Neural crest cell (in vitro differentiated cells): ENCODE data around the gene DHRS1. TPM values are rescaled to one million over a fixed set of nuclear protein-coding genes. Genes with fewer than 3 reads are reported as not detected.

Experiments
- DNase-seq: peaks from one replicate; pipeline ENCODE4 v3.0.0; 2021; ENCODE audit warnings: low read depth, mixed read lengths, low spot score
- H3K27ac Mint-ChIP-seq: one replicate; pipeline ENCODE4 v1.8.0; 2021; ENCODE audit warnings: mild to moderate bottlenecking, mixed read lengths; ENCODE audit not compliant: unreplicated experiment
- H3K27me3 Mint-ChIP-seq: 2 replicates; pipeline ENCODE4 v1.8.0; 2021; ENCODE audit warnings: low read depth, mild to moderate bottlenecking, mixed read lengths
- H3K36me3 Mint-ChIP-seq: 2 replicates; pipeline ENCODE4 v1.8.0; 2021; ENCODE audit warnings: low read depth, mild to moderate bottlenecking, mixed read lengths
- H3K4me1 Mint-ChIP-seq: 2 replicates; pipeline ENCODE4 v1.8.0; 2021; ENCODE audit warnings: mixed read lengths
- H3K4me3 Mint-ChIP-seq: one replicate; pipeline ENCODE4 v1.8.0; 2021; ENCODE audit warnings: mild to moderate bottlenecking, mixed read lengths
- H3K9me3 Mint-ChIP-seq: 2 replicates; pipeline ENCODE4 v1.8.0; 2021; ENCODE audit warnings: mixed read lengths
- CTCF ChIP-seq: fragments of 200-600 bp; sonication (generic); conservative IDR thresholded peaks from 2 replicates; pipeline ENCODE4 v1.5.0; 2021; ENCODE audit warnings: antibody characterized with exemption, mild to moderate bottlenecking
- total RNA-seq: library from RNA; stranded (reverse); gene quantifications from 2 replicates; pipeline ENCODE4 v1.2.1, GENCODE V29; 2021

The DHRS1 gene
- total RNA-seq, 1 donor from 2014 or later = 17.2 TPM

DNA sequence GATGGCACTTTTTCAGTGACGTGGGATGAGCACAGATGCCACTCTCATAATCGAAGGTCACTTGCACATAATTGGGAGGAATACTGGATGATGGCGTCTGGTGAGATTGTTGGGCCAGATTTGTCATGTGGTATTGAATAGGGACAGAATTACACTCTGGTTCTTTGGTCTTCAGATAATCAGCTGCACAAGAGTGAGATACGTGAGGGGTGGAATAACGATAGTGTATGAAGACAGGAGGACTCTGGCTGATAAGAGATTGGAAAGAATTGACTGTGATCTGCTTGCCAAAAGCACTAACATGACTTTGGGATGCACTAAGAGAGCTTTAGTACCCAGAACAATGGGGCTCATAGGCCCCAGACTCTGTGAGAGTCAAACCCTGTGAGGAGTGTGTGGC is 21.2 kb downstream of the DHRS1 start:
- no peak for TF ChIP-seq CTCF
- H3K27ac Mint-ChIP-seq = peak overlapping the region; percentile 10
- H3K27me3 Mint-ChIP-seq = no peaks in the 10 kb centered on the region
- DNase-seq = no peak
- no peaks in the 10 kb centered on the region for H3K4me1 Mint-ChIP-seq
- H3K4me3 Mint-ChIP-seq = no peak overlapping the region
- no peaks in the 10 kb centered on the region for H3K9me3 Mint-ChIP-seq
- no peaks in the 10 kb centered on the region for H3K36me3 Mint-ChIP-seq

- peaks cover under 1% of the 10 kb centered on the region for H3K4me1 Mint-ChIP-seq
- no peak for TF ChIP-seq CTCF
- no peak for DNase-seq
These were observed 21.8 kb downstream of the DHRS1 start for GRCh38 chr14:24277606-24278321.

GRCh38 chr14:24277071-24277470 is 22.5 kb downstream of the DHRS1 start:
- DNase-seq = no peak
- no peak for TF ChIP-seq CTCF
- Mint-ChIP-seq H3K4me1 (peaks cover 8% of the 10 kb centered on the region), H3K27me3 (no peaks in the 10 kb centered on the region), H3K9me3 (no peaks in the 10 kb centered on the region), H3K4me3 (no peak overlapping the region), H3K36me3 (no peaks in the 10 kb centered on the region), H3K27ac (no peak overlapping the region)

More at GRCh38 chr14:24277606-24278321, 21.8 kb downstream of the DHRS1 start:
- no peaks in the 10 kb centered on the region for H3K36me3 Mint-ChIP-seq
- H3K4me3 Mint-ChIP-seq = no peak overlapping the region
- no peaks in the 10 kb centered on the region for H3K9me3 Mint-ChIP-seq
- H3K27me3 Mint-ChIP-seq = no peaks in the 10 kb centered on the region
- H3K27ac Mint-ChIP-seq = no peak overlapping the region

DNA sequence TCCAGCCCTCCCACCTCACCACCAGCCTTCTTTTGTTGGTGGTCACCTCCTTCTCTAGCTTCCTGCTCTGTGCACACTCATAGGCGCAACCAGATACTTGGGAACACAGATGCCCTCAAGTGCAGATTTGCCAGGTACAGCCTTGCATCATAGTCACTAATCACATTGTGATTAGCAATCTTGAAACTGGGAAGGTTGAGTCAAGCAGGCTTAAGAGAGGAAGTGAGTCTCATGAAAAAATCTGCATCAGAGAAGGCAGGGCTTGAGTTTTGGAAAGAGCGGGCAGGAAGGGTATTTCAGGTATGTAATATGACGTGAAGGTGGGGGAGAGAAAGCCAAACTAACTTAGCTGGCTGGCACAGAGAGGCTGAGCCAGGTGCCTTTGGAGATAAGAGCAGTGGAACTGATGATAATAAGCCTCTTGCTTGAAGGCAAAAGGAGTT is 25.5 kb downstream of the DHRS1 start:
- Mint-ChIP-seq H3K9me3 (no peaks in the 10 kb centered on the region), H3K36me3 (no peaks in the 10 kb centered on the region), H3K4me1 (peaks cover 18% of the 10 kb centered on the region), H3K27me3 (no peaks in the 10 kb centered on the region), H3K27ac (no peak overlapping the region), H3K4me3 (peak overlapping the region; percentile 69)
- no peak for TF ChIP-seq CTCF
- DNase-seq = no peak

DNA sequence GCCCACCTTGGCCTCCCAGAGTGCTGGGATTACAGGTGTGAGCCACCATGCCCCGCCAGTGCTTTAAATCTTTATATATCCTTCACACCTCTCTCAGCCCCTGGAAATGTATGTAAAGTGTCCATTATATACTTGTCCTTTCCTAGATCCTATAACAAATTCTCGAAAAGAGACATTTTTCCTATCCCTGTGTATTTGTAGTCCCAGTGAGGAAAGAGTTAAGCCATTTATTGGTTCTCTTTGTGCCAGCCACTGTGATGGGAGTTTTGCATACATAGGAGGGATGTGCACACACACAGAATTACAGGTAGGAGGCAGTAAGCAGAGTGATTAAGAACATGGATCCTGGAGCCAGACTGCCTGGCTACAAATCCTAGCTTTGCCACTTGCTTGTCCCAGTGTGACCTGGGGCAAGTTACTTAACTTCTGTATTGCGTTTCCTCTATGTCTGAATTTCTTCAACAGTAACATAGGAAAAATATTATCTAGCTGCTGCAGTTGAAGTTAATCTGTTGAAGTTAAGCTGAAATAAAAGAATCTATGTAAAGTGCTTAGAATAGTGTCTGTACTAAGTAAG is 26.1 kb downstream of the DHRS1 start:
- H3K36me3 Mint-ChIP-seq = no peaks in the 10 kb centered on the region
- H3K27me3 Mint-ChIP-seq = no peaks in the 10 kb centered on the region
- H3K27ac Mint-ChIP-seq = no peak overlapping the region
- no peaks in the 10 kb centered on the region for H3K9me3 Mint-ChIP-seq
- no peak for DNase-seq
- peak overlapping the region; percentile 69 for H3K4me3 Mint-ChIP-seq
- TF ChIP-seq CTCF = no peak
- H3K4me1 Mint-ChIP-seq = peaks cover 18% of the 10 kb centered on the region
